Panc1 (cell line): ENCODE measurements around the gene PIK3R5.

ENCODE experiments used
- CTCF ChIP-seq: fragments of 450-650 bp; IDR thresholded peaks from 2 replicates; pipeline ENCODE4 v1.5.1; 2017; ENCODE audit warnings: mild to moderate bottlenecking
- POLR2AphosphoS5 ChIP-seq: IDR thresholded peaks from 2 replicates; pipeline ENCODE4 v1.6.1; 2012; ENCODE audit warnings: mild to moderate bottlenecking, low read depth, low read length, moderate library complexity
- REST ChIP-seq, 2 experiments: IDR thresholded peaks; 2 replicates each; pipeline ENCODE4 v1.6.1; 2011 to 2012; ENCODE audit warnings: low read depth in 2 of 2, control low read depth in 1 of 2, low read length in 1 of 2, mild to moderate bottlenecking in 1 of 2, moderate library complexity in 1 of 2; ENCODE audit not compliant: insufficient read depth in 1 of 2
- SIN3A ChIP-seq: IDR thresholded peaks from 2 replicates; pipeline ENCODE4 v1.6.1; 2012; ENCODE audit warnings: low read depth, mild to moderate bottlenecking, low read length, moderate library complexity, borderline replicate concordance; ENCODE audit not compliant: insufficient read depth

- no peak for TF ChIP-seq CTCF
- TF ChIP-seq REST (IDR thresholded peaks at IDR 0.05; ENCODE audit: insufficient read depth in 1 of 2, low read depth in 2 of 2, low read length in 1 of 2), result no peak
- TF ChIP-seq POLR2AphosphoS5, result no peak
- TF ChIP-seq SIN3A, result no peak
Observed at GRCh38 chr17:8871081-8871581, 94.4 kb downstream of the PIK3R5 start.
